T-cell (primary cell): ENCODE data around the gene SYCE3. TPM values are rescaled to one million over a fixed set of nuclear protein-coding genes. Genes with fewer than 3 reads are reported as not detected.
"Not testable (repeated sequence)": the region's sequence is repeated elsewhere in the genome, so short reads cannot be mapped to it uniquely, and the experiment has no call there.

ENCODE experiments used
- ATAC-seq, 4 experiments: fragments of 200-7000 bp in 3 of 4; fragments of 150-1000 bp in 1 of 4; cut with Tn5 transposase; replicated peaks in 1 of 4; 1 replicate in 3 of 4; 2 replicates in 1 of 4; pipeline ENCODE4 v1.10.0; 2021; ENCODE audit warnings: moderate library complexity in 3 of 4, mild to moderate bottlenecking in 2 of 4, moderate number of reproducible peaks in 1 of 4
- CTCF ChIA-PET, 2 donors: fragments of 300-600 bp; sonication (Branson Sonifier 250); formaldehyde crosslinking; loops; one replicate each; lab custom pipeline; 2022; ENCODE audit warnings: antibody characterized with exemption in 2 of 2; lab: Charles Lee
- POLR2A ChIA-PET, 2 donors: fragments of 300-600 bp; sonication (Branson Sonifier 250); formaldehyde crosslinking; loops; one replicate each; lab custom pipeline; 2022; ENCODE audit warnings: antibody characterized with exemption in 2 of 2; lab: Charles Lee
- DNase-seq, 35 experiments: peaks; one replicate each; pipeline versions ENCODE4 v3.0.0 to v3.0.0-alpha.2; 2013 to 2023
- H3K27ac ChIP-seq: one replicate; pipeline ENCODE4 v1.5.1; 2013; ENCODE audit warnings: low read length
- H3K27me3 ChIP-seq, 2 experiments: replicated peaks in 1 of 2; 1 replicate in 1 of 2; 2 replicates in 1 of 2; pipeline versions ENCODE4 v1.6.1 to v1.7.0; 2013; ENCODE audit warnings: low read length in 1 of 2, mixed read lengths in 1 of 2; ENCODE audit not compliant: control insufficient read depth in 2 of 2, insufficient read depth in 2 of 2; ENCODE audit errors: extremely low read depth in 1 of 2
- H3K36me3 ChIP-seq, 2 donors: 1 replicate in 1 of 2; 2 replicates in 1 of 2; pipeline versions ENCODE4 v1.6.1 to v1.7.0; 2013; ENCODE audit warnings: low read length in 1 of 2; ENCODE audit not compliant: control insufficient read depth in 2 of 2, insufficient read depth in 1 of 2; ENCODE audit errors: extremely low read depth in 1 of 2
- H3K4me1 ChIP-seq, 2 experiments: 1 replicate in 1 of 2; 2 replicates in 1 of 2; pipeline versions ENCODE4 v1.6.1 to v1.7.0; 2013; ENCODE audit warnings: low read length in 2 of 2, mixed read lengths in 1 of 2; ENCODE audit not compliant: insufficient read depth in 2 of 2, control insufficient read depth in 1 of 2; ENCODE audit errors: extremely low read depth in 1 of 2
- H3K4me3 ChIP-seq, 2 donors: 1 replicate in 1 of 2; 2 replicates in 1 of 2; pipeline versions ENCODE4 v1.5.1 to v1.7.0; 2013; ENCODE audit warnings: mild to moderate bottlenecking in 2 of 2, low read length in 1 of 2, moderate library complexity in 1 of 2; ENCODE audit not compliant: control insufficient read depth in 1 of 2; ENCODE audit errors: extremely low read depth in 1 of 2
- H3K9me3 ChIP-seq: 2 replicates; pipeline ENCODE4 v1.7.0; 2013
- H3K27ac Mint-ChIP-seq, 2 donors: one replicate each; pipeline ENCODE4 v1.8.0; 2020 to 2021; ENCODE audit warnings: mild to moderate bottlenecking in 2 of 2, mixed read lengths in 2 of 2
- H3K27me3 Mint-ChIP-seq, 2 donors: one replicate each; pipeline ENCODE4 v1.8.0; 2021 to 2022; ENCODE audit warnings: mixed read lengths in 2 of 2
- H3K36me3 Mint-ChIP-seq: one replicate; pipeline ENCODE4 v1.8.0; 2021; ENCODE audit warnings: mixed read lengths
- H3K4me1 Mint-ChIP-seq, 3 donors: one replicate each; pipeline ENCODE4 v1.8.0; 2020 to 2022; ENCODE audit warnings: mixed read lengths in 3 of 3, mild to moderate bottlenecking in 1 of 3
- H3K4me3 Mint-ChIP-seq, 3 donors: one replicate each; pipeline ENCODE4 v1.8.0; 2020 to 2022; ENCODE audit warnings: mild to moderate bottlenecking in 3 of 3, mixed read lengths in 3 of 3, moderate library complexity in 3 of 3
- H3K9me3 Mint-ChIP-seq, 3 donors: one replicate each; pipeline ENCODE4 v1.8.0; 2020 to 2022; ENCODE audit warnings: mixed read lengths in 3 of 3
- WGBS: methylation state at CpG from one replicate; pipeline ENCODE4 v1.1.5; 2013; ENCODE audit warnings: missing lambda C conversion rate; ENCODE audit not compliant: insufficient coverage; 5-methylcytosine and 5-hydroxymethylcytosine counted together
- total RNA-seq, 35 experiments: library from RNA in 6 of 35; stranded (reverse) in 6 of 35; fragments of 120-200 nt in 1 of 35; gene quantifications; one replicate each; pipeline versions ENCODE4 v1.2.1 to v1.2.4 and lab custom pipeline; 2013 to 2026

The SYCE3 gene
- total RNA-seq, 5 donors from 2014 or later (not counting 1 experiment from before 2014, with no cell fraction given): not detected

DNA sequence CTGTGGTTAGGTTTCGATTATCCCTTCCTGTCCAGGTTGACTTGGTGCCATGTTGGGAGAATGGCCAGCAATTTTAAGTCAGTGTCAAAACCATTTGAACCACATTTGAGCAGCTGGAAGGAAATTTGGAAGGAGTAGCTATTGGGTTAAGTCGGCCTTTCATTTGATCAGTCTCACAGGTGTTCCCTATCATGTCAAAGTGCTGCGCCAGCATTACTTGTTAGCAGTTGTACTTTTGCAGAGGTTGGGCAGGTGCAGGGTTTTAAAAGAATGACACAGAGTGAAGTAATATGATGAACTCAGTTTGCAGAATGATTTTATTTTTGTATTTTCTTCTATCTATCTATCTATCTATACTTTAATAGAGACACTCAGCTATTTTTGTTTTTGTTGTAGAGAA lies 26.5 kb downstream of the SYCE3 start:
- CTCF ChIA-PET: interaction anchor here (0.6 to 1.6 kb wide), 3 partner anchors 11 to 84 kb away, joined by 3 to 6 read pairs (median 5); partner anchors contain the start of gene SCO2 (in 2 of the 2)
- no peaks in the 10 kb centered on the region for H3K27me3 Mint-ChIP-seq
- no peak for ATAC-seq
- H3K4me1 Mint-ChIP-seq: peaks cover 48 to 60% (median 53%) of the 10 kb centered on the region in 3 donors
- no peak for DNase-seq
- POLR2A ChIA-PET: no interaction called here
- 64% methylated on average over 1 of the region's 3 CpGs for WGBS
- no peaks in the 10 kb centered on the region for H3K9me3 Mint-ChIP-seq
- H3K27ac Mint-ChIP-seq: peak overlapping the region in 1 of 2 donors; percentile 99
- Histone ChIP-seq H3K4me3 (no peak overlapping the region), H3K27ac (no peak overlapping the region), H3K27me3 (no peaks in the 10 kb centered on the region), H3K4me1 (peaks cover 12 to 36% of the 10 kb centered on the region in 2 experiments), H3K9me3 (no peaks in the 10 kb centered on the region), H3K36me3 (no peaks in the 10 kb centered on the region)
- H3K36me3 Mint-ChIP-seq: no peaks in the 10 kb centered on the region
- H3K4me3 Mint-ChIP-seq: no peak overlapping the region

DNA sequence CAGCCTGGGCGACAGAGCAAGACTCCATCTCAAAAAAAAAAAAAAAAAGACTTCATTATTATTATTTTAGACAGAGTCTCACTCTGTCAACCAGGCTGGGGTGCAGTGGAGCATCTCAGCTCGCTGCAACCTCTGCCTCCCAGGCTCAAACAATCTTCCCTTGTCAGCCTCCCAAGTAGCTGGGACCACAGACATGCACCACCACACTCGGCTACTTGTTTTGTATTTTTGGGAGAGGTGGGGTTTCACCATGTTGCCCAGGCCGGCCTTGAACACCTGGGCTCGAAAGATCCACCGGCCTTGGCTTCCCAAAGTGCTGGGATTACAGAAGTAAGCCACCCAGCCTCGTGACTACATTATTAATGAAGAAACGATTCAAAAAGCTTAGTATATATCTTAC lies 27.6 kb downstream of the SYCE3 start:
- CTCF ChIA-PET: interaction anchor here in 1 of 2 donors (1.6 kb wide), 1 partner anchor 9 kb away, joined by 5 read pairs; the partner anchor contains the start of gene SCO2
- Mint-ChIP-seq H3K4me3 (no peak overlapping the region), H3K36me3 (no peaks in the 10 kb centered on the region), H3K4me1 (peaks cover 39 to 52% (median 46%) of the 10 kb centered on the region in 3 donors), H3K27ac (peak overlapping the region in 1 of 2 donors; percentile 48), H3K9me3 (no peaks in the 10 kb centered on the region), H3K27me3 (no peaks in the 10 kb centered on the region)
- Histone ChIP-seq H3K4me1 (peaks cover 14 to 43% of the 10 kb centered on the region in 2 experiments), H3K27me3 (peaks cover 0 to 4% of the 10 kb centered on the region in 2 experiments), H3K9me3 (no peaks in the 10 kb centered on the region), H3K36me3 (no peaks in the 10 kb centered on the region), H3K27ac (no peak overlapping the region), H3K4me3 (no peak overlapping the region)
- POLR2A ChIA-PET: interaction anchor here (0.6 to 0.7 kb wide), 3 partner anchors 25 to 90 kb away, joined by 3 to 9 read pairs (median 6); no protein-coding TSS in a partner anchor
- ATAC-seq (no peak), DNase-seq (no peak)
- WGBS: 100% methylated on average over 1 of the region's 8 CpGs

DNA sequence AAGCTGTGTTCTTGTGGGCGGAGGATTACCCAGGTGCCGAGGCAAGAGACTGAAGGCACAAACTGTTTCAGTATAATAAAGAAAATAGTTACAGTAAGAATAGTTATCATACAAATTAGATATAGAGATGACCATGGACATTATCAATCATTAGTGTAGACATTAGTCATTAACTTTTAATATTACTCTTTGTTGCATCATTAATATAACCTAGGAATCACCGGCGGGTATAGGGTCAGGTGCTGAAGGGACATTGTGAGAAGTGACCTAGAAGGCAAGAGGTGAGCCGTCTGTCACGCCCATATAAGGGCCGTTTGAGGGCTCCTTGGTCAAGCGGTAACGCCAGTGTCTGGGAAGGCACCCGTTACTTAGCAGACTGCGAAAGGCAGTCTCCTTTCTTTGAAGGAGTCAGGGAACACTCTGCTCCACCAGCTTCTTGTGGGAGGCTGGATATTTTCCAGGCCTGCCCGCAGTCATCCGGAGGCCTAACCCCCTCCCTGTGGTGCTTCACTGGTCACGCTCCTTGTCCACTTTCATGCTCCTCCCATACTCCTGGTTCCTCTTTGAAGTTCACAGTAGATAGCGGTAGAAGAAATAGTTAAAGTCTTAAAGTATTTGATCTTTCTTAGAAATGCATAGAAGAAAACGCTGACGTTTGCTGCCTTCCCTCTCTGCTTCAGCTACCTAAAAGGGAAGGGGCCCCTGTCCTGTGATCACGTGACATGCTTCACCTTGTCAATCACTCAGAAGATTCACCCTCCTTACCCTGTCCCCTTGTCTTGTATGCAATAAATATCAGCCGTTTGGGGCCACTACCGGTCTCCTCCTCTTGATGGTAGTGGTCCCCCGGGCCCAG lies 28.6 kb downstream of the SYCE3 start:
- H3K4me1 Mint-ChIP-seq: peaks cover 29 to 43% (median 36%) of the 10 kb centered on the region in 3 donors
- CTCF ChIA-PET, H3K27me3 ChIP-seq, H3K36me3 Mint-ChIP-seq, H3K27me3 Mint-ChIP-seq, H3K36me3 ChIP-seq, ATAC-seq, H3K27ac ChIP-seq, H3K4me3 ChIP-seq, DNase-seq, H3K9me3 Mint-ChIP-seq, H3K9me3 ChIP-seq: not testable (repeated sequence)
- POLR2A ChIA-PET: interaction anchor here in 1 of 2 donors (0.7 kb wide), 1 partner anchor 48 kb away, joined by 6 read pairs; no protein-coding TSS in a partner anchor
- 90% methylated on average over 8 of the region's 21 CpGs for WGBS
- peak overlapping the region; percentile 75 to 92 for H3K27ac Mint-ChIP-seq
- H3K4me3 Mint-ChIP-seq: peak overlapping the region; percentile 13 to 38 (median 34)
- H3K4me1 ChIP-seq: peaks cover 12 to 42% of the 10 kb centered on the region in 2 experiments

DNA sequence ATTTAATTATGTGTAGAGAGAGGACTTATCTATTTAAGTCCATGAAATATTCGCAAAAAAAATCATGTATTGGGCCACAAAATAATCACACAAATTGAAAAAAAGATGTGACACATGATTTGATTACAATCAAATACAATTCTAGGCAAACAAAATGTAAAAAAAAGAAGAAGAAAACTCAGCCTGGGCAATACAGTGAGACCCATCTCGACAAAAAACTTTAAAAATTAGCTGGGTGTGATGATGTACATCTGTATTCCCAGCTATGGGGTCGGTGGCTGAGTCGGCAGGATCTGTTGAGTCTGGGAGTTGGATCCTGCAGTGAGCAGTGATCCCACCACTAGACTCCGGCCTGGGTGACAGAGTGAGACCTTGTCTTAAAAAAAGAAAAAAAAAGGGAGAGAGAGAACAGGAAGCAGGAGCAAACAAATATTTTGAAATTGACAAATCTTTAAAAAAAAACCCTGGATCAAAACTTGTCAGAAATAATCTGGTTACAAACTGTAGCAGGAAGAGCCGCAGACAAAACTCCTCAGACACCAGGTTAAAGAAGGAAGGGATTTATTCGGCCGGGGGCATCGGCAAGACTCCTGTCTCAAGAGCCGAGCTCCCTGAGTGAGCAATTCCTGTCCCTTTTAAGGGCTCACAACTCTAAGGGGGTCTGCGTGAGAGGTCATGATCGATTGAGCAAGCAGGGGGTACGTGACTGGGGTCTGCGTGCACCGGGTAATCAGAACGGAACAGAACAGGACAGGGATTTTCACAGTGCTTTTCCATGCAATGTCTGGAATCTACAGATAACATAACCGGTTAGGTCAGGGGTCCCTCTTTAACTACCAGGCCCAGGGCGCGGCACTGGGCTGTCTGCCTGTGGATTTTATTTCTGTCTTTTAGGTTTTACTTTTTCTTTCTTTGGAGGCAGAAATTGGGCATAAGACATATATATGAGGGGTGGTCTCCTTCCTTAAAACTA lies 29.6 kb downstream of the SYCE3 start:
- H3K27me3 ChIP-seq: peaks cover 0 to 4% of the 10 kb centered on the region in 2 experiments
- POLR2A ChIA-PET: no interaction called here
- Mint-ChIP-seq H3K27ac (peak overlapping the region; percentile 89 to 92), H3K36me3 (no peaks in the 10 kb centered on the region), H3K4me3 (peak overlapping the region; percentile 67 to 86 (median 74)), H3K27me3 (no peaks in the 10 kb centered on the region), H3K4me1 (peaks cover 29 to 45% (median 40%) of the 10 kb centered on the region in 3 donors), H3K9me3 (no peaks in the 10 kb centered on the region)
- no peak overlapping the region for H3K27ac ChIP-seq
- CTCF ChIA-PET: interaction anchor here in 1 of 2 donors (1.2 kb wide), 1 partner anchor 30 kb away, joined by 3 read pairs; no protein-coding TSS in a partner anchor
- peaks cover 12 to 42% of the 10 kb centered on the region in 2 experiments for H3K4me1 ChIP-seq
- H3K4me3 ChIP-seq: no peak overlapping the region
- H3K36me3 ChIP-seq: no peaks in the 10 kb centered on the region
- no peak for DNase-seq
- no peak for ATAC-seq
- no peaks in the 10 kb centered on the region for H3K9me3 ChIP-seq
- WGBS: 96% methylated on average over 8 of the region's 19 CpGs

DNA sequence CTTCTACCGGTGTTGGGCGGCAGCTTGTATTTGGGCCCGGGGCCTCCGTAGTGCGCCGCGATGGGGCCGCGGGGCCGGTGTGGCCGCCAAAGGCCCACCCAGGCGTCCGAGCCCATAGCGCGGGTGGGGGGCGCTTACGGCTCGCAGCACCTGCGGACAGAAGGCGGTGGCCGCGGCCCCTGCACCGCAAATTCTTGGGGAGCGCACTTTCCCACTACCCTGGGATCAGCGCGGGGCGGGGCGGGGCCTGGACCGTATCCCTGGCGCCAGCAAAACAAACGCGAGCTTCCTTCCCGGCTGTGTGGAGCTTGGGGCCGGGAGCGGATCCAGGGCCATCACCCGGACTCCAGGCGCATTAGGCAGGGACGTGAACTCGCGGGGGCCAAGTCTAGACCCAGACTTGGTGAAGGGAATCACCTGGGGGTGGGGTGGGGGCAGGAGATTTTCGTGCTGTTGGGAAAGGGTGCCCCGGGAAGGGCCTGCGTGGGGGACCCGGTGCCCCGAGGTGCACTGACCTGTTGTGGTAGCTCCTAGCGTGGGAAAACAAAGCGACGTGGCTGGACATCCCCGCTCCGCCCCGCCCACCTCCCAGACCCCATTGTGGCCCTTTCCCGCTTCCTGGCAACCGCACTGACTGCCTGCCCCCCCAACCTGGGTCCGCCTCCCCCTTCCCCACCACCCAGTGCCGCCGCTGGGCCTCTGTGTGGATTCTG lies 30.6 kb downstream of the SYCE3 start:
- ATAC-seq (no peak), DNase-seq (no peak)
- H3K27ac ChIP-seq: peak overlapping the region; percentile 97
- WGBS: 3% methylated on average over 38 of the region's 56 CpGs
- H3K36me3 Mint-ChIP-seq: no peaks in the 10 kb centered on the region
- H3K27ac Mint-ChIP-seq: peak overlapping the region; percentile 89 to 95
- H3K9me3 ChIP-seq: no peaks in the 10 kb centered on the region
- POLR2A ChIA-PET: no interaction called here
- H3K4me3 Mint-ChIP-seq: peak overlapping the region; percentile 84 to 89 (median 86)
- H3K4me1 ChIP-seq: peaks cover 12 to 50% of the 10 kb centered on the region in 2 experiments
- H3K9me3 Mint-ChIP-seq: no peaks in the 10 kb centered on the region
- CTCF ChIA-PET: interaction anchor here in 1 of 2 donors (1.2 kb wide), 1 partner anchor 31 kb away, joined by 3 read pairs; no protein-coding TSS in a partner anchor
- H3K36me3 ChIP-seq: no peaks in the 10 kb centered on the region
- H3K4me1 Mint-ChIP-seq: peaks cover 33 to 49% (median 44%) of the 10 kb centered on the region in 3 donors
- no peaks in the 10 kb centered on the region for H3K27me3 Mint-ChIP-seq
- H3K4me3 ChIP-seq: peak overlapping the region in 1 of 2 donors; percentile 91
- H3K27me3 ChIP-seq: peaks cover 0 to 4% of the 10 kb centered on the region in 2 experiments
